GM19455 (cell line): Measurements from ENCODE around the gene HAX1.
A peak's percentile ranks its signal among the peaks of the same experiment; 100 is the strongest.
"Not testable (repeated sequence)": the region's sequence is repeated elsewhere in the genome, so short reads cannot be mapped to it uniquely, and the experiment has no call there.

Experiments used
- ATAC-seq: cut with Tn5 transposase; IDR thresholded peaks from one replicate; pipeline ENCODE4 v1.9.1; 2021; ENCODE audit not compliant: unreplicated experiment

Gene HAX1

GRCh38 chr1:154272217-154272998, at the start of gene HAX1:
HAX1 (plus strand) TSS chr1:154272629; CDS start chr1:154272724, 95 bp downstream.
- ATAC-seq, result peak; percentile 88

- no peak for ATAC-seq
Observed at GRCh38 chr1:154222918-154223317, 49.5 kb upstream of the HAX1 start.

GRCh38 chr1:154223621-154224020, 48.8 kb upstream of the HAX1 start:
- ATAC-seq, result no peak

- ATAC-seq, result no peak
Observed at GRCh38 chr1:154225370-154225769, 47.1 kb upstream of the HAX1 start.

GRCh38 chr1:154231112-154231511, 41.3 kb upstream of the HAX1 start:
- ATAC-seq, result not testable (repeated sequence)

GRCh38 chr1:154233127-154233526, 39.3 kb upstream of the HAX1 start:
- ATAC-seq, result not testable (repeated sequence)

GRCh38 chr1:154236855-154237254, 35.6 kb upstream of the HAX1 start:
- ATAC-seq, result no peak

- no peak for ATAC-seq
Observed at GRCh38 chr1:154237435-154237834, 35.0 kb upstream of the HAX1 start.

- no peak for ATAC-seq
Observed at GRCh38 chr1:154237880-154238506, 34.4 kb upstream of the HAX1 start.

GRCh38 chr1:154239491-154239890, 32.9 kb upstream of the HAX1 start:
- ATAC-seq, result no peak

GRCh38 chr1:154240294-154240833, 32.1 kb upstream of the HAX1 start:
- no peak for ATAC-seq

GRCh38 chr1:154241703-154242351, 30.6 kb upstream of the HAX1 start:
- no peak for ATAC-seq

GRCh38 chr1:154253671-154254070, 18.8 kb upstream of the HAX1 start:
- no peak for ATAC-seq

- ATAC-seq, result no peak
Observed at GRCh38 chr1:154256686-154257085, 15.7 kb upstream of the HAX1 start.

- ATAC-seq, result no peak
Observed at GRCh38 chr1:154258784-154259183, 13.6 kb upstream of the HAX1 start.

GRCh38 chr1:154260127-154260526, 12.3 kb upstream of the HAX1 start:
- ATAC-seq, result no peak

- no peak for ATAC-seq
Observed at GRCh38 chr1:154263465-154264332, 8.7 kb upstream of the HAX1 start.

GRCh38 chr1:154264454-154264853, 8.0 kb upstream of the HAX1 start:
- ATAC-seq, result no peak

GRCh38 chr1:154265586-154265985, 6.8 kb upstream of the HAX1 start:
- no peak for ATAC-seq

GRCh38 chr1:154270833-154271232, 1.6 kb upstream of the HAX1 start:
- ATAC-seq, result no peak
